SK-N-SH (cell line): ENCODE results near the gene ACTN4. TPM values are rescaled to one million over a fixed set of nuclear protein-coding genes. Genes with fewer than 3 reads are reported as not detected.

ENCODE experiments used
- CTCF ChIA-PET: fragments of 300-600, 350-600 bp; formaldehyde crosslinking; extraction: SDS; loops from one replicate; lab custom pipeline; 2021; lab: Yijun Ruan, JAX
- POLR2A ChIA-PET: fragments of 350-600 bp; sonication (Branson Sonifier 250); formaldehyde crosslinking; extraction: SDS; loops from one replicate; lab custom pipeline; 2020; ENCODE audit warnings: antibody characterized with exemption, inconsistent platforms; lab: Yijun Ruan, JAX
- DNase-seq: peaks from one replicate; pipeline ENCODE4 v3.0.0; 2012
- H2AFZ ChIP-seq: fragments of 200-600 bp; sonication (generic); 2 replicates; pipeline ENCODE4 v1.8.1; 2016; ENCODE audit warnings: antibody characterized with exemption, mild to moderate bottlenecking, low read depth
- H3F3A ChIP-seq: fragments of 200-600 bp; sonication (generic); replicated peaks from 2 replicates; pipeline ENCODE3; 2016; ENCODE audit warnings: antibody characterized with exemption, mild to moderate bottlenecking; ENCODE audit not compliant: insufficient read depth
- H3K27ac ChIP-seq, 2 experiments: fragments of 200-500 bp in 1 of 2; fragments of 200-600 bp in 1 of 2; sonication (Bioruptor generic) in 1 of 2; sonication (generic), shearing (Covaris generic) in 1 of 2; 2 replicates each; pipeline versions ENCODE4 v1.5.1 to v1.6.1; 2014 to 2016; ENCODE audit warnings: low read depth in 2 of 2, inconsistent platforms in 1 of 2, low read length in 1 of 2, mild to moderate bottlenecking in 1 of 2, mixed read lengths in 1 of 2
- H3K27me3 ChIP-seq: fragments of 200-600 bp; sonication (generic), shearing (Covaris generic); 2 replicates; pipeline ENCODE4 v1.6.1; 2016; ENCODE audit warnings: mixed run types; ENCODE audit not compliant: insufficient read depth
- H3K36me3 ChIP-seq, 2 experiments: fragments of 200-500 bp in 1 of 2; fragments of 200-600 bp in 1 of 2; sonication (Bioruptor generic) in 1 of 2; sonication (generic) in 1 of 2; replicated peaks in 1 of 2; 2 replicates each; pipeline versions ENCODE3 to v1.5.1; 2014 to 2016; ENCODE audit warnings: low read length in 1 of 2, mild to moderate bottlenecking in 1 of 2; ENCODE audit not compliant: insufficient read depth in 2 of 2, control insufficient read depth in 1 of 2
- H3K4me1 ChIP-seq, 2 experiments: fragments of 200-500 bp in 1 of 2; fragments of 200-600 bp in 1 of 2; sonication (Bioruptor generic) in 1 of 2; sonication (generic), shearing (Covaris generic) in 1 of 2; 2 replicates each; pipeline versions ENCODE4 v1.5.1 to v1.6.1; 2014 to 2016; ENCODE audit warnings: low read depth in 1 of 2, low read length in 1 of 2, mixed run types in 1 of 2; ENCODE audit not compliant: insufficient read depth in 2 of 2, control insufficient read depth in 1 of 2
- H3K4me2 ChIP-seq: fragments of 200-600 bp; sonication (generic), shearing (Covaris generic); 2 replicates; pipeline ENCODE4 v1.6.1; 2017; ENCODE audit warnings: mixed run types
- H3K4me3 ChIP-seq, 2 experiments: fragments of 200-500 bp in 1 of 2; fragments of 200-600 bp in 1 of 2; sonication (Bioruptor generic) in 1 of 2; sonication (generic), shearing (Covaris generic) in 1 of 2; 2 replicates each; pipeline versions ENCODE4 v1.5.1 to v1.8.1; 2014 to 2016; ENCODE audit warnings: low read depth in 2 of 2, inconsistent platforms in 1 of 2, low read length in 1 of 2, mild to moderate bottlenecking in 1 of 2, mixed read lengths in 1 of 2, moderate library complexity in 1 of 2
- H3K79me2 ChIP-seq: fragments of 200-600 bp; sonication (generic); 2 replicates; pipeline ENCODE4 v1.8.1; 2017; ENCODE audit warnings: mild to moderate bottlenecking; ENCODE audit not compliant: insufficient read depth
- H3K9ac ChIP-seq: fragments of 200-600 bp; sonication (generic); 2 replicates; pipeline ENCODE4 v1.6.1; 2017; ENCODE audit warnings: mixed run types
- H3K9me2 ChIP-seq: fragments of 200-600 bp; sonication (generic); 2 replicates; pipeline ENCODE4 v1.6.1; 2017; ENCODE audit warnings: mixed run types
- H3K9me3 ChIP-seq: fragments of 200-600 bp; sonication (generic); 2 replicates; pipeline ENCODE4 v1.6.1; 2017; ENCODE audit warnings: mixed run types, mild to moderate bottlenecking, moderate library complexity
- H4K20me1 ChIP-seq: fragments of 200-600 bp; sonication (generic); 2 replicates; pipeline ENCODE4 v1.6.1; 2017; ENCODE audit warnings: mild to moderate bottlenecking, mixed run types; ENCODE audit not compliant: insufficient read depth
- EP300 ChIP-seq, 2 experiments: IDR thresholded peaks; 2 replicates each; pipeline versions ENCODE4 v1.4.0 to v1.6.1; 2012; ENCODE audit warnings: borderline replicate concordance in 1 of 2, low read depth in 1 of 2, low read length in 1 of 2
- EZH2phosphoT487 ChIP-seq: fragments of 200-600 bp; sonication (generic); IDR thresholded peaks from 2 replicates; pipeline ENCODE4 v1.6.1; 2017; ENCODE audit warnings: low read depth, mixed run types, mild to moderate bottlenecking, antibody characterized with exemption, moderate library complexity, borderline replicate concordance
- GATA2 ChIP-seq: sonication (generic); formaldehyde crosslinking; IDR thresholded peaks from 2 replicates; pipeline ENCODE4 v1.5.0; 2020; ENCODE audit warnings: mild to moderate bottlenecking, missing genetic modification reagents
- JUND ChIP-seq: IDR thresholded peaks from 2 replicates; pipeline ENCODE4 v1.4.0; 2012
- MEF2A ChIP-seq: IDR thresholded peaks from 2 replicates; pipeline ENCODE4 v1.4.0; 2012; ENCODE audit warnings: low read depth, borderline replicate concordance
- POLR2AphosphoS5 ChIP-seq: IDR thresholded peaks from 2 replicates; pipeline ENCODE4 v1.6.1; 2012; ENCODE audit warnings: low read depth, low read length
- RAD21 ChIP-seq: IDR thresholded peaks from 2 replicates; pipeline ENCODE4 v1.6.1; 2012; ENCODE audit warnings: mild to moderate bottlenecking, low read length
- RFX5 ChIP-seq: IDR thresholded peaks from 2 replicates; pipeline ENCODE4 v1.6.1; 2012; ENCODE audit warnings: mild to moderate bottlenecking, improper control_type of control experiment, low read length
- SIN3A ChIP-seq: IDR thresholded peaks from 2 replicates; pipeline ENCODE4 v1.6.1; 2012; ENCODE audit warnings: low read depth, mild to moderate bottlenecking, low read length, moderate library complexity, borderline replicate concordance
- TAF1 ChIP-seq: IDR thresholded peaks from 2 replicates; pipeline ENCODE4 v1.6.1; 2012; ENCODE audit warnings: low read depth, mild to moderate bottlenecking, low read length, moderate library complexity, borderline replicate concordance
- TCF12 ChIP-seq: IDR thresholded peaks from 2 replicates; pipeline ENCODE4 v1.4.0; 2012
- TEAD4 ChIP-seq: IDR thresholded peaks from 2 replicates; pipeline ENCODE4 v1.4.0; 2012; ENCODE audit warnings: mild to moderate bottlenecking, borderline replicate concordance; ENCODE audit not compliant: insufficient read depth
- WGBS: methylation state at CpG from one replicate; pipeline ENCODE4 v1.1.6; 2017; ENCODE audit warnings: low lambda C conversion rate; 5-methylcytosine and 5-hydroxymethylcytosine counted together
- polyA plus RNA-seq, 3 experiments: library from polyadenylated mRNA; depleted of rRNA; stranded (reverse); fragments of >200 nt; gene quantifications; 2 replicates each; pipeline ENCODE4 v1.2.3, GENCODE V29; 2012
- TF ChIP-seq, protein P1 (sequence below): fragments of 200-600 bp; sonication (generic); IDR thresholded peaks from 2 replicates; pipeline ENCODE4 v1.6.1; 2017; ENCODE audit warnings: antibody characterized with exemption, mild to moderate bottlenecking, moderate library complexity
- TF ChIP-seq, protein P2 (sequence below): IDR thresholded peaks from 2 replicates; pipeline ENCODE4 v1.4.0; 2012; ENCODE audit warnings: low read depth, borderline replicate concordance
- TF ChIP-seq, protein P3 (sequence below): IDR thresholded peaks from 2 replicates; pipeline ENCODE4; 2012
- TF ChIP-seq, protein P4 (sequence below): IDR thresholded peaks from 2 replicates; pipeline ENCODE4 v1.4.0; 2012; ENCODE audit warnings: low read depth

ACTN4 gene
- polyA plus RNA-seq, 1 of the 3 experiments (the other 2 are of a cell fraction) = 598 TPM

DNA sequence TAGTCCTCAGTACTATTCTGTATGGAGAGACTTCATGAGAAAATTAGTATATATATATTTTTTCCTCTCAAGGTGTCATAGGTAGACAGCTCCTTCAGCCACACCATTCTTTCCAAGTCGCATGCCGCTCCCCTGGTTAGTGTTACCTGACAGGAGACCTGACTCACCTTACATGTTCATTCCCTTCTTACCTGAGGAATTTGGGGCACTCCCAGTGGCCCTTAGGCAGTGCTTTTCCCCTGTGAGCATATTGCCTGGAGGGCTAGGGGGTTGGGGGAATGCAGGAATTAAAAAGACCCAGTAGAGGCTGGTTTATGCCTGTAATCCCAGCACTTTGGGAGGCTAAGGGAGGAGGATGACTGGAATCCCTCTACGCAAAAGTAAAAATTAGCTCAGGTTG lies 9.0 kb upstream of the ACTN4 start (continued):
- TF ChIP-seq, protein P1, sequence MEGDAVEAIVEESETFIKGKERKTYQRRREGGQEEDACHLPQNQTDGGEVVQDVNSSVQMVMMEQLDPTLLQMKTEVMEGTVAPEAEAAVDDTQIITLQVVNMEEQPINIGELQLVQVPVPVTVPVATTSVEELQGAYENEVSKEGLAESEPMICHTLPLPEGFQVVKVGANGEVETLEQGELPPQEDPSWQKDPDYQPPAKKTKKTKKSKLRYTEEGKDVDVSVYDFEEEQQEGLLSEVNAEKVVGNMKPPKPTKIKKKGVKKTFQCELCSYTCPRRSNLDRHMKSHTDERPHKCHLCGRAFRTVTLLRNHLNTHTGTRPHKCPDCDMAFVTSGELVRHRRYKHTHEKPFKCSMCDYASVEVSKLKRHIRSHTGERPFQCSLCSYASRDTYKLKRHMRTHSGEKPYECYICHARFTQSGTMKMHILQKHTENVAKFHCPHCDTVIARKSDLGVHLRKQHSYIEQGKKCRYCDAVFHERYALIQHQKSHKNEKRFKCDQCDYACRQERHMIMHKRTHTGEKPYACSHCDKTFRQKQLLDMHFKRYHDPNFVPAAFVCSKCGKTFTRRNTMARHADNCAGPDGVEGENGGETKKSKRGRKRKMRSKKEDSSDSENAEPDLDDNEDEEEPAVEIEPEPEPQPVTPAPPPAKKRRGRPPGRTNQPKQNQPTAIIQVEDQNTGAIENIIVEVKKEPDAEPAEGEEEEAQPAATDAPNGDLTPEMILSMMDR = no peak
- TF ChIP-seq RFX5 (no peak), MEF2A (no peak), POLR2AphosphoS5 (no peak), RAD21 (no peak), TEAD4 (no peak), TCF12 (no peak), EP300 (IDR thresholded peaks at IDR 0.05; ENCODE audit: borderline replicate concordance in 1 of 2, low read depth in 1 of 2, low read length in 1 of 2) (no peak), GATA2 (CRISPR knock-in tag) (no peak), JUND (no peak), EZH2phosphoT487 (no peak)
- TF ChIP-seq, protein P2, sequence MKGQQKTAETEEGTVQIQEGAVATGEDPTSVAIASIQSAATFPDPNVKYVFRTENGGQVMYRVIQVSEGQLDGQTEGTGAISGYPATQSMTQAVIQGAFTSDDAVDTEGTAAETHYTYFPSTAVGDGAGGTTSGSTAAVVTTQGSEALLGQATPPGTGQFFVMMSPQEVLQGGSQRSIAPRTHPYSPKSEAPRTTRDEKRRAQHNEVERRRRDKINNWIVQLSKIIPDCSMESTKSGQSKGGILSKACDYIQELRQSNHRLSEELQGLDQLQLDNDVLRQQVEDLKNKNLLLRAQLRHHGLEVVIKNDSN = no peak
- TF ChIP-seq, protein P3, sequence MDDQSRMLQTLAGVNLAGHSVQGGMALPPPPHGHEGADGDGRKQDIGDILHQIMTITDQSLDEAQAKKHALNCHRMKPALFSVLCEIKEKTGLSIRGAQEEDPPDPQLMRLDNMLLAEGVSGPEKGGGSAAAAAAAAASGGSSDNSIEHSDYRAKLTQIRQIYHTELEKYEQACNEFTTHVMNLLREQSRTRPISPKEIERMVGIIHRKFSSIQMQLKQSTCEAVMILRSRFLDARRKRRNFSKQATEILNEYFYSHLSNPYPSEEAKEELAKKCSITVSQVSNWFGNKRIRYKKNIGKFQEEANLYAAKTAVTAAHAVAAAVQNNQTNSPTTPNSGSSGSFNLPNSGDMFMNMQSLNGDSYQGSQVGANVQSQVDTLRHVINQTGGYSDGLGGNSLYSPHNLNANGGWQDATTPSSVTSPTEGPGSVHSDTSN = no peak

DNA sequence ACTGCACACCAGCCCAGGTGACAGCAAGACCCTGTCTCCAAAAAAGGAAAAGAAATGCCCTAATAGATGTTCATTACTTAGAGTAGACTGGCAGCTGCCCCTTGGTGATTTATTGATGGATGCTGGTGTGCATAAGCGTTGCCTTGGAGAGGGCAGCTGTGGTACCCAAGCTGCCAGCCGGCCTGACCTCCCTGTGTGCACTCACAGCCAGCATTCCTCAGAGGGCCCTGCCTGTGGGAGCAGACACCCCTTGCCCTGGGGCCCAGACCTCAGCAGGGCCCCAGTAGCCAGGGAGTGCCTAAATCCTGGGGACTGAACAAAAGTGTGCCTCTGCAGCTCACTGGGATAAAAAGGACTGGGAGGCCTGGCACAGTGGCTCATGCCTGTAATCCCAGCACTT lies 7.8 kb upstream of the ACTN4 start:
- CTCF ChIA-PET = interaction anchor here (0.9 to 8.7 kb wide), 3 partner anchors 72 to 237 kb away, joined by 3 to 73 read pairs (median 52); partner anchors contain the start of gene FAM98C
- TF ChIP-seq, protein P4, sequence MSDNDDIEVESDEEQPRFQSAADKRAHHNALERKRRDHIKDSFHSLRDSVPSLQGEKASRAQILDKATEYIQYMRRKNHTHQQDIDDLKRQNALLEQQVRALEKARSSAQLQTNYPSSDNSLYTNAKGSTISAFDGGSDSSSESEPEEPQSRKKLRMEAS = no peak
- TF ChIP-seq SIN3A = no peak
- TF ChIP-seq RFX5 = no peak
- no peak for TF ChIP-seq TAF1
- TF ChIP-seq JUND = no peak
- no peak overlapping the region for H3K4me3 ChIP-seq

More for the DNA sequence above, 7.8 kb upstream of the ACTN4 start:
- peaks cover 2% of the 10 kb centered on the region for H3F3A ChIP-seq
- H3K27me3 ChIP-seq = no peaks in the 10 kb centered on the region
- H4K20me1 ChIP-seq = no peaks in the 10 kb centered on the region
- no peaks in the 10 kb centered on the region; a peak in 1 of 4 replicates for H3K4me1 ChIP-seq
- no peak overlapping the region for H3K27ac ChIP-seq
- WGBS = 94% methylated on average over 2 of the region's 2 CpGs
- POLR2A ChIA-PET = no interaction called here
- no peaks in the 10 kb centered on the region for H3K9me2 ChIP-seq
- H3K36me3 ChIP-seq = peaks cover 16 to 18% of the 10 kb centered on the region in 2 experiments
- H2AFZ ChIP-seq = no peak overlapping the region
- no peaks in the 10 kb centered on the region for H3K9me3 ChIP-seq
- peaks cover 5% of the 10 kb centered on the region; the same call in 1 of the 2 replicates for H3K79me2 ChIP-seq
- H3K9ac ChIP-seq = no peak overlapping the region
- H3K4me2 ChIP-seq = no peak overlapping the region
- DNase-seq = no peak
